Memory B cell (primary cell): ENCODE measurements around the gene IGF1R.

Experiments used
- ATAC-seq: fragments of 150-1000 bp; cut with Tn5 transposase; 2 replicates; pipeline ENCODE4 v1.10.0; 2021; ENCODE audit warnings: low read depth, mild to moderate bottlenecking, moderate library complexity
- DNase-seq, 2 donors: peaks; one replicate each; pipeline ENCODE4 v3.0.0; 2022; ENCODE audit warnings: low spot score in 2 of 2
- H3K27ac Mint-ChIP-seq: one replicate; pipeline ENCODE4 v1.8.0; 2022; ENCODE audit warnings: mild to moderate bottlenecking, moderate library complexity, mixed read lengths
- H3K27me3 Mint-ChIP-seq: one replicate; pipeline ENCODE4 v1.8.0; 2022; ENCODE audit warnings: mixed read lengths
- H3K36me3 Mint-ChIP-seq: one replicate; pipeline ENCODE4 v1.8.0; 2022; ENCODE audit warnings: mild to moderate bottlenecking, mixed read lengths
- H3K4me1 Mint-ChIP-seq: one replicate; pipeline ENCODE4 v1.8.0; 2022; ENCODE audit warnings: mixed read lengths
- H3K4me3 Mint-ChIP-seq: one replicate; pipeline ENCODE4 v1.8.0; 2022; ENCODE audit warnings: mild to moderate bottlenecking, moderate library complexity, mixed read lengths
- H3K9me3 Mint-ChIP-seq: one replicate; pipeline ENCODE4 v1.8.0; 2022; ENCODE audit warnings: mixed read lengths

IGF1R gene

GRCh38 chr15:98738689-98739401 lies 90.5 kb downstream of the IGF1R start:
- DNase-seq (no peak), ATAC-seq (no peak)
- no peak overlapping the region for H3K4me3 Mint-ChIP-seq
- no peaks in the 10 kb centered on the region for H3K9me3 Mint-ChIP-seq
- no peaks in the 10 kb centered on the region for H3K36me3 Mint-ChIP-seq
- H3K4me1 Mint-ChIP-seq = peaks cover 4% of the 10 kb centered on the region
- peaks cover 3% of the 10 kb centered on the region for H3K27me3 Mint-ChIP-seq
- H3K27ac Mint-ChIP-seq = no peak overlapping the region

GRCh38 chr15:98740295-98740694 lies 92.0 kb downstream of the IGF1R start:
- Mint-ChIP-seq H3K27me3 (peaks cover 6% of the 10 kb centered on the region), H3K27ac (no peak overlapping the region), H3K4me3 (no peak overlapping the region)

GRCh38 chr15:98740963-98741362 lies 92.6 kb downstream of the IGF1R start:
- Mint-ChIP-seq H3K27me3 (peaks cover 6% of the 10 kb centered on the region), H3K4me1 (peaks cover 8% of the 10 kb centered on the region), H3K9me3 (no peaks in the 10 kb centered on the region), H3K27ac (no peak overlapping the region), H3K36me3 (no peaks in the 10 kb centered on the region), H3K4me3 (no peak overlapping the region)
- DNase-seq (no peak), ATAC-seq (no peak)

More at GRCh38 chr15:98740295-98740694, 92.0 kb downstream of the IGF1R start:
- DNase-seq (no peak), ATAC-seq (no peak)
- H3K4me1 Mint-ChIP-seq = peaks cover 10% of the 10 kb centered on the region
- no peaks in the 10 kb centered on the region for H3K9me3 Mint-ChIP-seq
- no peaks in the 10 kb centered on the region for H3K36me3 Mint-ChIP-seq

- no peaks in the 10 kb centered on the region for H3K36me3 Mint-ChIP-seq
- no peaks in the 10 kb centered on the region for H3K9me3 Mint-ChIP-seq
- H3K27ac Mint-ChIP-seq = no peak overlapping the region
- H3K4me3 Mint-ChIP-seq = no peak overlapping the region
- peaks cover 8% of the 10 kb centered on the region for H3K4me1 Mint-ChIP-seq
- ATAC-seq (no peak), DNase-seq (no peak)
- H3K27me3 Mint-ChIP-seq = peaks cover 6% of the 10 kb centered on the region
Observed at GRCh38 chr15:98743177-98743576, 94.8 kb downstream of the IGF1R start.

- H3K27ac Mint-ChIP-seq = no peak overlapping the region
- DNase-seq (no peak), ATAC-seq (no peak)
- H3K4me1 Mint-ChIP-seq = peaks cover 8% of the 10 kb centered on the region
- no peaks in the 10 kb centered on the region for H3K36me3 Mint-ChIP-seq
- no peak overlapping the region for H3K4me3 Mint-ChIP-seq
- H3K9me3 Mint-ChIP-seq = no peaks in the 10 kb centered on the region
- H3K27me3 Mint-ChIP-seq = peaks cover 6% of the 10 kb centered on the region
Observed at GRCh38 chr15:98744506-98744905, 96.2 kb downstream of the IGF1R start.

- Mint-ChIP-seq H3K9me3 (no peaks in the 10 kb centered on the region), H3K27me3 (peaks cover 8% of the 10 kb centered on the region), H3K27ac (no peak overlapping the region), H3K36me3 (no peaks in the 10 kb centered on the region), H3K4me3 (no peak overlapping the region), H3K4me1 (peaks cover 10% of the 10 kb centered on the region)
- DNase-seq (no peak), ATAC-seq (no peak)
Observed at GRCh38 chr15:98745179-98745578, 96.8 kb downstream of the IGF1R start.

- no peaks in the 10 kb centered on the region for H3K36me3 Mint-ChIP-seq
- H3K27me3 Mint-ChIP-seq = peaks cover 8% of the 10 kb centered on the region
- no peak for DNase-seq
- H3K27ac Mint-ChIP-seq = no peak overlapping the region
- no peak overlapping the region for H3K4me3 Mint-ChIP-seq
- H3K4me1 Mint-ChIP-seq = peaks cover 8% of the 10 kb centered on the region
- ATAC-seq = no peak
- H3K9me3 Mint-ChIP-seq = no peaks in the 10 kb centered on the region
Observed at GRCh38 chr15:98745650-98746374, 97.5 kb downstream of the IGF1R start.

GRCh38 chr15:98746375-98747155 lies 98.2 kb downstream of the IGF1R start:
- H3K36me3 Mint-ChIP-seq = no peaks in the 10 kb centered on the region

GRCh38 chr15:98751767-98752166 lies 103.4 kb downstream of the IGF1R start:
- H3K27me3 Mint-ChIP-seq = peaks cover 2% of the 10 kb centered on the region
- H3K9me3 Mint-ChIP-seq = no peaks in the 10 kb centered on the region
- no peak overlapping the region for H3K4me3 Mint-ChIP-seq
- H3K4me1 Mint-ChIP-seq = peaks cover 2% of the 10 kb centered on the region
- no peak for DNase-seq
- no peak overlapping the region for H3K27ac Mint-ChIP-seq
- H3K36me3 Mint-ChIP-seq = no peaks in the 10 kb centered on the region
- no peak for ATAC-seq

More at GRCh38 chr15:98746375-98747155, 98.2 kb downstream of the IGF1R start:
- Mint-ChIP-seq H3K27me3 (peaks cover 8% of the 10 kb centered on the region), H3K27ac (no peak overlapping the region), H3K4me3 (no peak overlapping the region), H3K4me1 (peaks cover 8% of the 10 kb centered on the region), H3K9me3 (no peaks in the 10 kb centered on the region)
- DNase-seq (no peak), ATAC-seq (no peak)

GRCh38 chr15:98753726-98754656 lies 105.7 kb downstream of the IGF1R start:
- Mint-ChIP-seq H3K36me3 (peaks cover 3% of the 10 kb centered on the region), H3K4me1 (peaks cover 5% of the 10 kb centered on the region), H3K9me3 (no peaks in the 10 kb centered on the region), H3K27me3 (peaks cover 2% of the 10 kb centered on the region), H3K4me3 (no peak overlapping the region), H3K27ac (no peak overlapping the region)
- ATAC-seq = no peak
- no peak for DNase-seq

GRCh38 chr15:98754657-98755022 lies 106.3 kb downstream of the IGF1R start:
- H3K36me3 Mint-ChIP-seq = peaks cover 3% of the 10 kb centered on the region
- peaks cover 2% of the 10 kb centered on the region for H3K27me3 Mint-ChIP-seq

GRCh38 chr15:98755138-98755537 lies 106.8 kb downstream of the IGF1R start:
- Mint-ChIP-seq H3K4me1 (peaks cover 3% of the 10 kb centered on the region), H3K27me3 (no peaks in the 10 kb centered on the region), H3K4me3 (no peak overlapping the region), H3K36me3 (peaks cover 3% of the 10 kb centered on the region), H3K27ac (no peak overlapping the region), H3K9me3 (no peaks in the 10 kb centered on the region)
- ATAC-seq (no peak), DNase-seq (no peak)

More at GRCh38 chr15:98754657-98755022, 106.3 kb downstream of the IGF1R start:
- Mint-ChIP-seq H3K4me1 (peaks cover 5% of the 10 kb centered on the region), H3K4me3 (no peak overlapping the region), H3K27ac (no peak overlapping the region), H3K9me3 (no peaks in the 10 kb centered on the region)
- DNase-seq (no peak), ATAC-seq (no peak)

- no peak overlapping the region for H3K27ac Mint-ChIP-seq
- H3K4me3 Mint-ChIP-seq = no peak overlapping the region
- DNase-seq (no peak), ATAC-seq (no peak)
- H3K4me1 Mint-ChIP-seq = peaks cover 3% of the 10 kb centered on the region
- H3K27me3 Mint-ChIP-seq = no peaks in the 10 kb centered on the region
- H3K9me3 Mint-ChIP-seq = no peaks in the 10 kb centered on the region
- H3K36me3 Mint-ChIP-seq = peaks cover 3% of the 10 kb centered on the region
Observed at GRCh38 chr15:98755781-98756180, 107.4 kb downstream of the IGF1R start.
